PC-3 (cell line): ENCODE measurements around the gene CBFA2T2. TPM values are rescaled to one million over a fixed set of nuclear protein-coding genes. Genes with fewer than 3 reads are reported as not detected.

Source experiments
- ATAC-seq: fragments of 200-7000 bp; cut with Tn5 transposase; 2 replicates; pipeline ENCODE4 v1.9.1; 2020; ENCODE audit warnings: mild to moderate bottlenecking, moderate library complexity
- BruUV-seq: library from RNA; stranded (reverse); fragments of 400-500 nt; replicated peaks from 2 replicates; lab custom pipeline; 2021; lab: Mats Ljungman, UMichigan
- CTCF ChIA-PET: fragments of 300-600 bp; sonication (Branson Sonifier 250); formaldehyde crosslinking; loops from one replicate; lab custom pipeline; 2022; ENCODE audit warnings: antibody characterized with exemption; lab: Charles Lee
- POLR2A ChIA-PET: fragments of 300-600 bp; sonication (Branson Sonifier 250); formaldehyde crosslinking; loops from one replicate; lab custom pipeline; 2022; ENCODE audit warnings: antibody characterized with exemption; ENCODE audit not compliant: unreplicated experiment; lab: Charles Lee
- DNase-seq: peaks from one replicate; pipeline ENCODE4 v3.0.0-alpha.2; 2015
- H2AFZ ChIP-seq: fragments of 300-600 bp; sonication (generic); 2 replicates; pipeline ENCODE4 v1.6.0; 2016; ENCODE audit warnings: antibody characterized with exemption, low read length
- H3F3A ChIP-seq: fragments of 300-600 bp; sonication (generic); one replicate; pipeline ENCODE4 v1.6.0; 2017; ENCODE audit warnings: antibody characterized with exemption, low read length, control low read depth, mild to moderate bottlenecking; ENCODE audit not compliant: unreplicated experiment
- H3K27ac ChIP-seq: fragments of 300-600 bp; sonication (generic); 2 replicates; pipeline ENCODE4 v1.5.1; 2016; ENCODE audit warnings: mild to moderate bottlenecking, low read length
- H3K27me3 ChIP-seq: fragments of 300-600 bp; sonication (generic); 2 replicates; pipeline ENCODE4 v1.6.1; 2016; ENCODE audit warnings: low read length, mixed read lengths
- H3K36me3 ChIP-seq: fragments of 300-600 bp; sonication (generic); 2 replicates; pipeline ENCODE4 v1.6.1; 2016; ENCODE audit warnings: low read depth, mixed run types, low read length, mixed read lengths
- H3K4me1 ChIP-seq: fragments of 300-600 bp; sonication (generic); 2 replicates; pipeline ENCODE4 v1.5.1; 2016; ENCODE audit warnings: low read length; ENCODE audit not compliant: insufficient read depth
- H3K4me2 ChIP-seq: fragments of 300-600 bp; sonication (generic); 2 replicates; pipeline ENCODE4 v1.6.0; 2016; ENCODE audit warnings: low read length
- H3K4me3 ChIP-seq: fragments of 300-600 bp; sonication (generic); 2 replicates; pipeline ENCODE4 v1.5.1; 2016; ENCODE audit warnings: mild to moderate bottlenecking, low read length, mixed read lengths
- H3K79me2 ChIP-seq: fragments of 300-600 bp; sonication (generic); 2 replicates; pipeline ENCODE4 v1.6.1; 2017; ENCODE audit warnings: low read length, mixed read lengths
- H3K9ac ChIP-seq: fragments of 300-600 bp; sonication (generic); 2 replicates; pipeline ENCODE4 v1.6.0; 2016; ENCODE audit warnings: mild to moderate bottlenecking, low read length
- H3K9me2 ChIP-seq: fragments of 300-600 bp; sonication (generic); replicated peaks from 2 replicates; pipeline ENCODE4 v1.6.1; 2016; ENCODE audit warnings: mixed run types, low read length, mixed read lengths
- H3K9me3 ChIP-seq: fragments of 300-600 bp; sonication (generic); 2 replicates; pipeline ENCODE4 v1.6.1; 2016; ENCODE audit warnings: low read length, mixed read lengths
- H4K20me1 ChIP-seq: fragments of 300-600 bp; sonication (generic); 2 replicates; pipeline ENCODE4 v1.6.1; 2016; ENCODE audit warnings: low read length, mixed read lengths
- EZH2 ChIP-seq: fragments of 300-600 bp; sonication (generic); IDR thresholded peaks from one replicate; pipeline ENCODE4 v1.6.1; 2017; ENCODE audit warnings: antibody characterized with exemption, mild to moderate bottlenecking, low read length; ENCODE audit not compliant: unreplicated experiment
- EZH2phosphoT487 ChIP-seq: fragments of 300-600 bp; sonication (generic); IDR thresholded peaks from 2 replicates; pipeline ENCODE4 v1.6.1; 2018; ENCODE audit warnings: mild to moderate bottlenecking, antibody characterized with exemption, low read length, borderline replicate concordance
- intact Hi-C: fragments of 100-400 bp; cut with micrococcal nuclease; formaldehyde crosslinking; loops from 2 replicates; pipeline ENCODE4 v1.9.0; 2023
- total RNA-seq: library from RNA; depleted of rRNA; stranded (reverse); fragments of >200 nt; gene quantifications from 2 replicates; pipeline ENCODE4 v1.2.3, GENCODE V29; 2014
- TF ChIP-seq, protein P1 (sequence below): fragments of 300-600 bp; sonication (generic); conservative IDR thresholded peaks from 2 replicates; pipeline ENCODE4 v1.5.1; 2017; ENCODE audit warnings: antibody characterized with exemption, low read depth, mild to moderate bottlenecking, low read length

Gene CBFA2T2
- total RNA-seq, 1 experiment from 2014 or later, result 9.7 TPM

DNA sequence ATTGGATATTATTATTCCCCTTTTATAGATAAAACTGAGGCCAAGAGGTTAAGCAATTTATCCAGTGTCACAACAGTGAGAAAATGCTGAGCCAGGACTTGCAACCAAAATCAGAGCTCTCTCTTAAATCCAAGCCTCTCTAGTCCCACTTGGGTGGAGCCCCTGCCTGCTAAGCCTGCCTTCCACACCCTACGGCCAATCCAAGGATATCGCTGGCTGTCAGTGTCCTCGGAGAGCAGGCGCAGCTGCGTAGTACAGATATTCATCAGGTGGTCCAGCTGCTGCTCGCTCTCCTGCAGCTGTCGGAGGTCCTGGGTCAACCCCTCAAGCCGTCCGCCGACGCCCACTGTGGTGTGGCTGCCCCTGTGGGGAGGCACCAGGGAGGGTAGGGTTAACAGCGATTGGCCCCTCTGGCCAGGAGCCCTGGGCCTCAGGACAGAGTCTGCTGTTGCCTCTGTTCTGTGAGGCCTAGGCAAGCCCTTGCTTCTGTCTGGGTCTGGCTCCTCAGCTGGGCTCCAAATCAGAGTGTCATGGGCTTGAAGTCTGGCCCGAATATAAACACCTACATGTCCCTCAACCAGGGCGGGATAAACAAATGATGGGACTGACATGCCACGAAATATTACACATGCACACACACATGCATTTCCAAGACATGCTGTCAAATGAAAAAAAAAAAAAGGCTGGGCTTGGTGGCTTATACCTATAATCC is 188.3 kb downstream of the CBFA2T2 start:
- POLR2A ChIA-PET, result interaction anchor here (0.6 kb wide), 1 partner anchor 9 kb away, joined by 16 read pairs; no protein-coding TSS in a partner anchor
- CTCF ChIA-PET, result interaction anchor here (0.6 kb wide), 1 partner anchor 221 kb away, joined by 3 read pairs; no protein-coding TSS in a partner anchor
- peaks cover 5% of the 10 kb centered on the region for H3F3A ChIP-seq

DNA sequence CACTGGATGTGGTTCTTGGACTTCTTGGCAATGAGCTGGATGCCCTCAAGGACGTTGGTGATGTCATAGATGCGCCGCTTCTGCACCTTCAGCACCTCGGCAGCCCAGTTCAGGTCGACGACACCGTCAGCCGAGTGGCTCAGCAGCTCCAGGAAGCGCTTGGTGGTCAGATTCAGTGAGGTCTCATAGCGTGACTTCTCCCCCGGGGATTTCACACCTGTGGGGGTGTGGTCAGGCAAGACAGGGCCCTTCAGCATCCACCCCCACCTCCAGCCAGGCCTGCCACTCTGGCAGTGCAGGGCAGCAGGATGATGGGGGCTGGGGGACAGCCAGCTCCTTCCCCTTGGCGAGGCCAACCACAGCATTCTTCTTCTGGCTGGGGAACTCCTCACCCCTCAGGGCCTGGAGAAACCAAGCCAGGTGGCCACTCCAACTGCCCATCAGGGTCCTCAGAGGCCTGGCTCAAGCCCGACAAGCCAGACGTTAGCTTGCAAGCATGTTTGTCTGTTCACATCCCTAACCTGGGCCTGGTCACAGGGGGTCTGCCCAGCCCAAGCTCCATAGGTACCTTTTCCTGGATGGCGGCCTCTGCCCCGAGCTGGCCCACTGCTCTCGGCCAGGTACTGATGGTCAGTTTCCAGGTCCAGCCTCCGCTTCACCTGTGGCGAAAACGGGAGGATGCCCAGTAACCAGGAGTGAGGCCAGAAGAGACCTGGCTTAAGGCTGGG is 190.0 kb downstream of the CBFA2T2 start:
- no peak for TF ChIP-seq EZH2
- no peak for TF ChIP-seq EZH2phosphoT487
- TF ChIP-seq, protein P1, sequence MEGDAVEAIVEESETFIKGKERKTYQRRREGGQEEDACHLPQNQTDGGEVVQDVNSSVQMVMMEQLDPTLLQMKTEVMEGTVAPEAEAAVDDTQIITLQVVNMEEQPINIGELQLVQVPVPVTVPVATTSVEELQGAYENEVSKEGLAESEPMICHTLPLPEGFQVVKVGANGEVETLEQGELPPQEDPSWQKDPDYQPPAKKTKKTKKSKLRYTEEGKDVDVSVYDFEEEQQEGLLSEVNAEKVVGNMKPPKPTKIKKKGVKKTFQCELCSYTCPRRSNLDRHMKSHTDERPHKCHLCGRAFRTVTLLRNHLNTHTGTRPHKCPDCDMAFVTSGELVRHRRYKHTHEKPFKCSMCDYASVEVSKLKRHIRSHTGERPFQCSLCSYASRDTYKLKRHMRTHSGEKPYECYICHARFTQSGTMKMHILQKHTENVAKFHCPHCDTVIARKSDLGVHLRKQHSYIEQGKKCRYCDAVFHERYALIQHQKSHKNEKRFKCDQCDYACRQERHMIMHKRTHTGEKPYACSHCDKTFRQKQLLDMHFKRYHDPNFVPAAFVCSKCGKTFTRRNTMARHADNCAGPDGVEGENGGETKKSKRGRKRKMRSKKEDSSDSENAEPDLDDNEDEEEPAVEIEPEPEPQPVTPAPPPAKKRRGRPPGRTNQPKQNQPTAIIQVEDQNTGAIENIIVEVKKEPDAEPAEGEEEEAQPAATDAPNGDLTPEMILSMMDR, result no peak
- POLR2A ChIA-PET, result no interaction called here
- Histone ChIP-seq H3K79me2 (peaks cover 36% of the 10 kb centered on the region), H3K4me1 (peaks cover 11% of the 10 kb centered on the region), H3K27ac (no peak overlapping the region), H3K9me2 (no peaks in the 10 kb centered on the region), H3K36me3 (peaks cover 4% of the 10 kb centered on the region), H3K27me3 (no peaks in the 10 kb centered on the region), H3F3A (peaks cover 5% of the 10 kb centered on the region), H3K9ac (no peak overlapping the region), H2AFZ (no peak overlapping the region), H3K9me3 (no peaks in the 10 kb centered on the region), H3K4me2 (no peak overlapping the region), H4K20me1 (peaks cover 26% of the 10 kb centered on the region), H3K4me3 (no peak overlapping the region)
- no peak for DNase-seq
- CTCF ChIA-PET, result interaction anchor here (0.6 kb wide), 1 partner anchor 113 kb away, joined by 3 read pairs; no protein-coding TSS in a partner anchor
- BruUV-seq, result no TSS peak
- intact Hi-C loops, result loop anchor here (10.0 kb wide), 1 partner anchor 105 kb away; no protein-coding TSS in a partner anchor
- no peak for ATAC-seq

More for the DNA sequence above, 188.3 kb downstream of the CBFA2T2 start:
- Histone ChIP-seq H4K20me1 (peaks cover 14% of the 10 kb centered on the region; the same call in 1 of the 2 replicates), H2AFZ (no peak overlapping the region), H3K4me2 (no peak overlapping the region), H3K4me1 (peaks cover 13% of the 10 kb centered on the region), H3K9me2 (no peaks in the 10 kb centered on the region), H3K36me3 (peaks cover 4% of the 10 kb centered on the region), H3K79me2 (peaks cover 31% of the 10 kb centered on the region), H3K9ac (no peak overlapping the region), H3K4me3 (no peak overlapping the region), H3K27me3 (no peaks in the 10 kb centered on the region), H3K27ac (no peak overlapping the region), H3K9me3 (no peaks in the 10 kb centered on the region)
- intact Hi-C loops, result no loop called here
- ATAC-seq (no peak), DNase-seq (no peak)
- no TSS peak for BruUV-seq
- TF ChIP-seq EZH2, result no peak
- no peak for TF ChIP-seq EZH2phosphoT487
- TF ChIP-seq, protein P1, result no peak
